ENCODE results near the gene CD2. TPM values are rescaled to one million over a fixed set of nuclear protein-coding genes. Genes with fewer than 3 reads are reported as not detected.
A peak's percentile ranks its signal among the peaks of the same experiment; 100 is the strongest.
"Not testable (repeated sequence)": the region's sequence is repeated elsewhere in the genome, so short reads cannot be mapped to it uniquely, and the experiment has no call there.

The CD2 gene
- total RNA-seq, 1 donor from 2014 or later, result not detected

DNA sequence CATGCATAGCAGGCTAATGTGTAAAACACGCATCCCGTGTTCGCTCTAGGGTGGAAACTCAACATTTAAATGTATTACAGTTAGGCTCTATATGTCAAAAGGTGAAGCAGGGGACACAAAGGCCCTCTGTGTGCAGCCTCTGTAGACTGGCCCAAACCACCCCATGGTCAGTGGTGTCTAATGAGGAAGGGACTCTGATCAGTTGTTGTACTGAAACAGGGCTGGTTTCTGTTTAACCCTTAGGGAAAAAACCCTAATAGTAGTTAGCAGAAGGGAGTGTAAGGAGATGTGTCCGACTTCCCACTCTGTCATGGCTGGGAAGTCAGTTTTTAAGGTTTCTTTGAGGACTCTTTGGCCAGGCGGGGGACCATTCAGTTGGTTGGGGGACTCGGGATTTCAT, 21.5 kb upstream of the CD2 start:
- DNase-seq, result no peak

DNA sequence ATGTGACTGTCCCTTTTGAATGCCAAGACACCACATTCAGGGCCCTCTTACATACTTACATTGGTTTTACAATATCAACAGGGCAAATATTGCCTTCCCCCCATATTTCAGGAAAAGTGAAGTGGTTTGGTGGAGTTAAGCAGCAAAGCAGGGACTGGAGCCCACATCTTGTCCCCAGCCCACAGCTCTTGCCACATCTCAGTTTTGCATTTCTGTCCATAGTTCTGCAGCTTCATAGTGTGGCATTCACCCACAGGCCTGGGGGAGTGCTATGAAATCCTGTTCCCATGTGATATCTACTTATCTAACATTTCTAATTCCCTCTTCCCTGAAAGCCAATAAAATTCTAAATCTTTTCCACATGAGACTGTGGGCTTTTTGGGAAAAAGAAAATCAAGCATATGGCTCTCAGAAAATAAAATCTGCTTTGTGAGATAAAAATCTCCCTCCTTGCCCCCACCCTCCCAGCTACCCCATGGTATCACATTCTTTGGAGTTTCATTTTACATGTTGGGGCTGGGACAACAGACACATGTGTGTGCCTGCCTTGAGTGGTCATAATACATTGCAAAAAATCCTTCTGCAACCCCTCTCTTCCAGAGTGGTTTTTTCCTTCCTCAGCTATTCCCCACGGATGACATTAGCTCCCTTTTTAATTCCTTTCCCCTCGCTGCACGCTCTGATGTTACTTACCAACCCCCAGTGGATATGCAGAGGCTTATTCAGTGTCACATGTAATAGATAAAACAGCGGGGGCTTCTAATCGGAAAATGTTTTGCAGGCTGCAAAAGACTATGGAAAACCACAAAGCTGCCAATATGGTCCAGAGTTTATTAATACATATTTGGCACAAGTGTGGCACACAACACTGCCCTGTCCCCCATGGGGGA, 20.5 kb upstream of the CD2 start:
- no peak for DNase-seq

DNA sequence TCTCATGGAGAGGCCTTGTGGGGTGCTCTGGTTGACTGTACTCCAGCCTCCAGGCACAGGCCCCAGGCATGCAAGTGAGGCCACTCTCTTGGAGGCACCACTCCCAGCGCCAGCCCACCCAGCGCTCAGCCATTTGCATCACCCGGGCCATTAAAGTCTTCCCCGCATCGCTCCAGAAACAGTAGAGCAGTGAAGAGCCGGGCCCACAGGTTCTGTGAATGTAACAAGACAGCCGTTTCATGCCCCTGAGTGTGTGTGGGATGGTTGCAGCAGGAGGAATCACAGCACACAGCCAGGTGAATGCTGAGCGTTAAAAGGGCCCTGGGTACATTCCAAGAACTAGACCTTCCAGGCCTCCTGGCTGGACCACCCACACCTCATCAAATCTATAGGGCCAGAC, 19.0 kb upstream of the CD2 start:
- DNase-seq, result no peak

DNA sequence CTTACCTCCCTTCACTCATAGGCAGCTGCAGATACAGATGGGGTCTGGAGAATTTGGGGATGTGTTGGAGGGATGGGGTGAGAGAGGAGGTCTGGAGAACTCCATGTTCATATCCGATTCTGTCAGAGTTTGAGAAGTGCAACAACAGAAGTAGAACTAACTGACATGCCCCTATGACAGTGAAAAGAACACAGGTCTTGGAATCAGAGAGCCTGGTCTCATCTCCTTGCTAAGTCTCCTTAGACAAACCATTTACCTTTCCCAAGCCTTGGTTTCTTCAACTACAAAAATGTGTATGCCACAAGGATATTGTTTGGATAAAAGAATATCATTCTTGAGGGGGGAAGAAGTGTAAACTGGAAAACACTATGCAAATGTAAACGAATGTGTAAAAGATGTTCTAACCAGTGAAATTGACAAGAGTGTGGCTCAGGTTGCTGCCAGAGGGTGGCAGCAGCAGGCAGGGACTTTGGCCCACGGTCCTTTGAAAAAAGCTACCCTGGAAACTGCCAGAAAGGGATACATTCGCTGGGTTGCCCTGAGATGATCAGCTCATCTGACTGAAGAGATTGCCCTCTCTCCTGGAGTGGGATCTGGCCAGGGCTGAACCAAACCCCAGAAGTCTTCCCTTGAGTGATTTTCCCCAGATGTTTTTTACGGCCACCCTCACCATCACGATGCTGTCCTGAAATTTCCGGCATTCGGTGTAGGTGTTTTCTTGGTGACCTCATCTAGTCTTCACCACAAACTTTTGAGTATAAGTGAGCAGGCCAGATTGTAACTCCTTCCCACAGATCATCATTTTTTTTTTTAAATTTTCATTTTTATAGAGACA, 17.0 kb upstream of the CD2 start:
- DNase-seq, result peak; percentile 74

DNA sequence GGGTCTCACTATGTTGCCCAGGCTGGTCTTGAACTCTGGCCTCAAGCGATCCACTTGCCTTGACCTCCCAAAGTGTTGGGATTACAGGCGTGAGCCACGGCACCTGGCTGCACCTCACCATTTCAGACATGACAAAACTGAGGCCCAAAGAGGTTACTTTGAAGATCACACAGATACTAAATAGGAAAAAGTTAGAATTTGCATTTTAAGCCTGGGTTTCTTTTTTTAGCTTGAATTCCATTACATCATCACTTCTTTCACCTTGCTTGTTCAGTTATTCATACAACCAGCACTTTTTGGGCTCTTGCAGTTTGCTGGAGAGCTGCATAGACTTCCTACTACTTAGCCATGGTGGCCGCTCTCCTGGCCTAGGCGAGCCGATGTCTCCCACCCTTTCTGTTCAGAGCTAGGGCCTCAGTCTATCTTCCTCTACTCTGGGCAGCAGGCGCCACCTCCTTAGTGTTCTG, 16.3 kb upstream of the CD2 start:
- DNase-seq, result no peak

DNA sequence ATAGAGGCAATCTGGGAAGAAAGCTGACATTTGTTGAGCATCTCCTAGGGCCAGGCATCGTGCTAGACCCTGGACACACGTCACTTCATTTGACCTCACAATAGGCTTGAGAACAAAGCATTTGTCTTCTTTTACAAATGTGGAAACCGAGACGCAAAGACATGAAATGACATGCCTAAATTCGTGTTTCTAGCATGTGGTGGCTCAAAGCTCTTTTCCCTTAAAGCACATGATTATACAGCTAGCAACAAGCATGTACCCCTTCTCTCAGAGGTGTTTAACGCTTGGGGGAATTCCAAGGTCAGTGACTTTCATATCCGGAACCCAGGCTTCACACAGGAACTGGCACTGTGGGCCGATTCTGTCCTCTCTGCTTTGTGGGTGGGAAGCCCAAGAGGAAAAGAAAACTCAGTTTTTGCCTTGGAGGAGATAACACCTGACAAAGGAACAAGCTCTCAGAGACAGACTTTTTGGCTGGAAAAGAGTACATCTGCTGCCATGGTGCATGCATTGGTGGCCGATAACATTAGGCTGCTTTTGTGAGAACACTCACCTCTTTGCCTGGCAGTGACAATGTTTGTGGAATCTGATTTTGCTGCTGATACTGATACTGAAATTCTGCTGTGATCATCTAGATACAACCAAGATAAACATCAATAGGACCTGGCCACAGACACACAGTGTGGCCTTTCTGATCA, 15.4 kb upstream of the CD2 start:
- DNase-seq, result no peak

DNA sequence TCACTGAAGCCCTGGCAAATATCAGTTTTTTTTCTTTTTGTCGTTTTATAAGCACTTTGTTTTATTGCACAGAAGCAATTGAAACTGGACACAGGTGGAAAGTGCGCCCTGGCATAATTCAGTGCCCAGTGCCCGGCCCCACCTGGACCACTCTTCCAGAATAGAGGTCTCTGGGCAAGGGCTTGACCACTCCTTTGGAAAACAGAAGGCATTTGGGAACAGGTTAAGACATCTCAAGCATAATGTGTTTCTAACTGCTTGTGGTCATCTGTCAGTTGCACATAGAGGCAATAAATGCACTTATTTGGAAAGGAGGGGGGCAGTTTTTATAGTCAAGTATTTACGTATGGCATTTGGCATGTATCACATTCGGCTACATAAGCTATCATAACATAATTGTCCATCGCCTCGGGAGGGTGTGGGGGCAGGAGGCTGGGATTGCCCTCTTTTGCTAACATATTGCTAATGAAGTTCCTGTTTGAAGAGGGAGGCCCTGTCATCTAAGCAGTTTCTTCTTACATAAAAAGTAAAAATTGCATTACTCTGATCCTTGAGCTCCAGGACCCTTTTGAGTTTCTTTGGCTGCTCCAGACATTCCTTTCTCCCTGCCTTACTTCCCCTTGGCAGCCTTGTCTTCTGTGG, 14.7 kb upstream of the CD2 start:
- no peak for DNase-seq

DNA sequence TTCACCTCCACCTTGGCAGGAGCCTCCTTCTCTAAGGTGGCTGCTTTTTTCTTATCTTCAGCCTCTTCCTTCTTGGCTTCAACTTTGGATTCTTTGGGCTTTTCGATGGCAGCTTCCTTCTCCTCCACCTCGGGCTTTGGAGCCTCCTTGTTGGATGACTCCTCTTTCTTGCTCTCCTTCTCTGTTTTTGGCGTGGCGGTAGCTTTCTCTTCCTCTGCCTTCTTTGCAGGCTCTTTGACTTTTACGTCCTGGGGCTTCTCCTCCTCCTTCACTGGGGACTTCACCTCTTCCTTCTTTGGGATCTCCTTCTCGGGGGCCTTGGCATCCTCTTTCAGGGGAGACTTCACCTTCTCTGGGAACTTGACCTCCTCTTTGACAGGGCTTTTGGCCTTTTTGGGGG, 13.9 kb upstream of the CD2 start:
- DNase-seq, result no peak

DNA sequence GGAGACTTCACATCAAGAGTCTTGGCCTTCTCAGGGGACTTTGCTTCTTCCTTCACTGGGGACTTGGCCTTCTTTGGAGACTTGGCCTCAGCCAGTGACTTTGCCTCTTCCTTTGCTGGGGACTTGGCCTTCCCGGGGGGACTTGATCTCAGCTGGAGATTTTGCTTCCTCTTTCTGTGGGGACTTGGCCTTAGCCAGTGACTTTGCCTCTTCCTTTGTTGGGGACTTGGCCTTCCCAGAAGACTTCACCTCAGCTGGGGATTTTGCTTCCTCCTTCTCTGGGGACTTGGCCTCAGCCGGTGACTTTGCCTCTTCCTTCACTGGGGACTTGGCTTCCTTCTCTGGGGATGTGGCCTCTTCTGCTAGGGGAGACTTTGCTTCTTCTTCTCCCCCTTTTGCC, 13.5 kb upstream of the CD2 start:
- no peak for DNase-seq

DNA sequence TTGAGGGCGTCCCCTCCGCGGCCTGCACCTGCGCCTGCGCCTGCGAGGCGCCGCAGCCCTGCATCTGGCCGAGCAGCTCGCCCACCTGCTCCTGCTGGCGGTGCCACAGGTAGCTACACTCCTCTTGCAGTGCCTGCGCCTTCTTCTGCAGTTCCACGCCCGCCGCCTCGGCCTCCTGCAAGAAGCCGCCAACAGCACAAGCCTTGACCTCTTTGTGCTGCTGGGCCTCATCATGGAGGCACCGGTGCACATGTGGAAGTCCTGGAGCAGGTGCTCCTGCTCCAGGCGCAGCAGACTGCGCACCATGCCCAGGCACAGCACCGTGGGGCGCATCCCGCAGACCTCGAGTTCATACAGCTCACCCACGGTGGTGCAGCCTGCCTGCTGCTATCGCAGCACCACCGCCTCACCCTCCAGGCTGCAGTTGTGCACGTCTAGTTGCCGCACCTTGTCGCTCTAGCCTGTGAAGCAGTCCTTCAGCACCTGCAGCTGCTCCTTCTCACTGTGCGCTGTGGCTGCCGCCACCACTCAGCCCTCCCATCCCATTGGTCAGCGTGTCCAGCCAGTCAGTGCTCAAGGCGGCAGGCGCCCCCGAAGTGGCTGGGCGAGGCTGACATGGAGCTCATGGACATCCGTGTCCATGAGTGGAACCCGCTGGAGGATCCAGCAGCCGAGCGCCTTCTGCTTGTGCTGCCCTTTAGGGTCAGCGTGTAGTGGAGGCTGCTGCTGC, 12.2 kb upstream of the CD2 start:
- no peak for DNase-seq

DNA sequence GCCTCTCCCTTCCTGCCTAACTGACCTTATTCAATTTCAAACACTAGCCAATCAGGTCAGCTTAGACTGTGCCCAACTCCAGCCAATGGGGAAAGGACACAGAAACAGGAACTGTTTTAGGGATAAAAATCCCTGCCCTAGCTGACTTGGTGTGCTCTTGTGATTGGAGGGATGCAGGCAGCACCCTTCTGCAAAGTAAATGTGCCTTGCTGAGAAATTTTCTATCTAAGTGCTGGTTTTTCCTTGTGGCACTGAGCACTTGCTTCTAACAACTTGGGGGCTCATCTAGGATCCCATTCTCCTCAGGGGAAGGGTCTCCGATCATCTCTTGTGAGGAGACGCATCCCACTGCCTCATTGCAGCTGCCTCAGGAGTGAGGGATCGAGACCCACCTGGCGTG, 10.7 kb upstream of the CD2 start:
- no peak for DNase-seq

DNA sequence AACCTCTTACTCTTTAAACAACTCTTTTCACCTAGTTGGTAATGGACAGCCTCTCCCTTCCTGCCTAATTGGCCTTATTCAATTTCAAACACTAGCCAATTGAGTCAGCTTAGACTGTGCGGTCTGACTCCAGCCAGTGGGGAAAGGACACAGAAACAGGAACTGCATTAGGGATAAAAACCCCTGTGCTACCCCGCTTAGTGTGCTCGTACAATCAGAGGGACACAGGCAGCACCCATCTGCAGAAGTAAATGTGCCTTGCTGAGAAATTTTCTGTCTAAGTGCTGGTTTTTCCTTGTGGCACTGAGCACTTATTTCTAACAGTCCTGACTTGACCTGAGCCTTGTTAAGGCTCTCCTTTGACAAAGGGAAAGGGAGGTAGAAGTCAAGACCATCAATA, 6.0 kb upstream of the CD2 start:
- no peak for DNase-seq

DNA sequence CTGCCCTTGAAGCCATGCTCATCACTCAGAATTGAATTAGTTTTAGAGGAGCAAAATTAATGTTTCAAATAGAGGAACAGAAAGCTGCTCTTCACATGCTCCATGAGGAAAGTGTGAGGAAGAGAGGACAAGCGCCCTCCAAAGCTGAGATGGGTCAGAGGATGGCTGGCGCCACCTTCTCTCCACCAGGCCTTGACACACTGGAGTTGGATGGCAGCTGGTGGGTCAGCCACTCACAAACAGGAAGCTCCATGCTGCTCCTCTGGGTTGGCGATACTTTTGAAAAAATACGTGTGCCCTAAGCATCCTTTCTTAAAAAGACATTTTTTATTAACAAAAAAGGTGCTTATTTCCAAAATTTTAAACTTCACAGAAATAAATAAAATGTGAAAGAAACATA, 3.1 kb upstream of the CD2 start:
- DNase-seq, result no peak

DNA sequence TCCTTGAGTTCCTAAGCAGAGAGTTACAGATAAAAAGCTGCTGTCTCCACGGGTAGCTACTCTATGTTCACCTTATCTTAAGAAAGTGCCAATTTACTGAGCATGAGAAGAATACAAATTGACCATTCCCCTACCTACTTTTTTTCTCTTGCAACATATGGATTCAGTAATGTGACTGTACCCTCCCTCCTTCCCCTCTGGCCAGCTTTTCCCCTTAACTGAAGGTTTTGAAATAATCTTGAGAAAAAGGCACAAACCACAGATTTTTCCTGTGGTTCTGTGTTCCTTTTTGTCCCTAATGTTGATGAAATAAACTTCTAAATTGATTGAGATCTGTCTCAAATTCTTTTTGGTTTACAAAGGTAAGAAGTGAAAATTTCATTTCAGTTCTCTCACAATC, 2.6 kb upstream of the CD2 start:
- no peak for DNase-seq

DNA sequence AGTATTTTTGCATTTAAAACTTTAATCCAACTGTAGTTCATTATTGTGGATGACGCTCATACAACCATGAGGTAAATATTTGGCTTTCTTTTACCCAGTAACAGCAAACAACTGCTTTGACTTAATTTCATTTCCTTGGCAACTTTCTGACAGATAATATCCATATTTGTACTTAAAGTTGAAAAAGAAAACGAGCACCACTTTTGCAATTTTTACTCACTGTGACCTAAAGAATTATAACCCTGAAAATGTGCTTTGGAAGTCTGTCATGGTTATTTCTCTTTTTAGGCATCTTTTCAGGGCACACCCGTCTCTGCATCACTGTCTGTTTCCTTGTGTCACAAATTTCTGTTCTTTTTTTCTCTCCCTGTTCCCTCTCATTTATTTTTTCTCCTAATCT, 918 bp upstream of the CD2 start:
- DNase-seq, result no peak

DNA sequence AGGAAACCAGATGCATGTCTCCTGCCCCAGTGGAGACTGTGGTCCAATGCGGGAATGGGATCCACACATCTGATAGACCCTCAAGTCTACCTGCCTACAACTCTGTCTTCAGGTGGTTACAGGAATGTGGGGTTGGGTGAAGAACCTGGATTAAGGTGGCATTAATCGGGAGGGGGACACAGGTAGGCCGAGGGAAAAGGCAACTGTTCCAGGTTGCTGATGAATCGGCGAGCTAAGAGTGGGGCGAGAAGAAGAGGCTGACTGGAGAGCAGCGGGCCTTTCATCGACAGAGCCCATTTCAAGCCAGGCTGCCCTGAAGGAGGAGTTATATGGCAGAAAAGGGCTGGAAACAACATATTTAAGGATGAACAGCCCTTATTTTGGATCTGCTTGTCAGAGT, 836 bp downstream of the CD2 start:
- no peak for DNase-seq

DNA sequence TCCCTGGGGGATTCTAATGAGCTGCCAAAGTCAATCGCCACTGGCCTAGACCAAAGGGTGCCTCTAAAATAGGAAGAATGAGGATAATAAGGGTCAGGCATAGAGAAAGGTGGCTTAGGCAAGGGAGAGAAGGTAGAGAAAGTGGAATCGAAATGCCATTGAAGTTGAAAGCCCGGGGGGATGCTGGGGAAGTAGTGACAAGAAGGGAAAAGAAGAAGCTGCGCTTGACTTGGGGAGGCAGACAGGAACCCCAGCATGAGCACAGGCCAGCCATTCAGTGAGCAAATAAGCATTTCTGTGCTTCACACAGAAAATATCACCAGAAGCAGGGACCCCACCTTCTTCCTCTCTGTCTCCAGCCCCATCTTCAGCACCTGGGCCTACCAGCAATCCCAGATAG, 1.5 kb downstream of the CD2 start:
- DNase-seq, result no peak

DNA sequence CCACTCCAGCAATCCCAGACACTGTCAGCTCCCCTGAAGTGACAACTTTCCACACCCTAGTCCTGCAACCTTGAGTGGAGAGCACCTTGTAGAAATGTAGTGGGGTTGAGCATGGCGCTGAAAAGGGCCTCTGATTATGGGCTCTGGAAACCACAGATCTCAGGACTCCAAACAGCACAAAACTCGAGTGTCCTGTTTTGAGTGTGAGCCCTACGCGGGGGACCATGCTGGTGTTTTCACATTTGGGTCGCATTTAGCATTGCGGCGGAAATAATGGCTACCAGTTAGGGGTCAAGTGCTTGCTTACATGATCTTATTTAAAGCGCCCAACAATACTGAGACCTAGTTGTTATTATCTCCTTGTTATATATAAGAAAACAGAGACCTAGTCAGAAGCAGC, 1.9 kb downstream of the CD2 start:
- DNase-seq, result not testable (repeated sequence)

DNA sequence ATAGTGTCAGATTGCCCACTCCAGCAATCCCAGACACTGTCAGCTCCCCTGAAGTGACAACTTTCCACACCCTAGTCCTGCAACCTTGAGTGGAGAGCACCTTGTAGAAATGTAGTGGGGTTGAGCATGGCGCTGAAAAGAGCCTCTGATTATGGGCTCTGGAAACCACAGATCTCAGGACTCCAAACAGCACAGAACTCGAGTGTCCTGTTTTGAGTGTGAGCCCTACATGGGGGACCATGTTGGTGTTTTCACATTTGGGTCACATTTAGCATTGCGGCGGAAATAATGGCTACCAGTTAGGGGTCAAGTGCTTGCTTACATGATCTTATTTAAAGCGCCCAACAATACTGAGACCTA, 4.2 kb downstream of the CD2 start:
- not testable (repeated sequence) for DNase-seq

DNA sequence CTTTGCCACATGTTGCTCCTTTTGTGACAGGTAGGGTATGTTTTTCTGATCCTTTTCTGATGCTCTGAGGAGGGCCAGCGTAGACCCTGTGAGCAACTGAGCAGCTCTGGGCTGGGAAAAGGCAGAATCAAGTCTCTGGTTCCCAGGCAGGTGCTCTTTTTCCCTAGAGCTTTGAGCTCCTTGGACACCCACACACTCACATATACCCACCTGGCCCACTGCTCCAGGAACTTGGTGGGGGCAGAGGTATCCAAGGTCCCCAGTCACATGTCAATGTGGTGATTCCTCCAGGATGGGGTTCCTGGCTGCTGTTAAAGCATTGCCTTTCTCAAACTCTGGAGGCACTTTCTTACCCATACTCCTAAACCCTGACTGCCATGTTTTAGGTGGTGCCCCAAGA, 5.4 kb downstream of the CD2 start:
- no peak for DNase-seq

DNA sequence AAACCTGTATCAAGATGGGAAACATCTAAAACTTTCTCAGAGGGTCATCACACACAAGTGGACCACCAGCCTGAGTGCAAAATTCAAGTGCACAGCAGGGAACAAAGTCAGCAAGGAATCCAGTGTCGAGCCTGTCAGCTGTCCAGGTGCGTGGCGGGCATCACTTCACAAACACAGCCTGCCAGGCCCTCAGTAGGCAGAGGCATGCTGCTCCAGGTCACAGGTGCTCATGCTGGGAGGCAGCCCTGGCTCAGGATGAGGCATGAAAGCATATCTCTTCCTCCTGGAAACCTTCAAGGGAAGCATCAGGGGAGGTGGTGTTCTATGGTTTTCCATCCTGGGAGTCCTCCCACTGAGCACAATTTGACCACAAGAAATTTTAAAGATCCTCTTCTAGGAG, 6.3 kb downstream of the CD2 start:
- DNase-seq, result no peak

DNA sequence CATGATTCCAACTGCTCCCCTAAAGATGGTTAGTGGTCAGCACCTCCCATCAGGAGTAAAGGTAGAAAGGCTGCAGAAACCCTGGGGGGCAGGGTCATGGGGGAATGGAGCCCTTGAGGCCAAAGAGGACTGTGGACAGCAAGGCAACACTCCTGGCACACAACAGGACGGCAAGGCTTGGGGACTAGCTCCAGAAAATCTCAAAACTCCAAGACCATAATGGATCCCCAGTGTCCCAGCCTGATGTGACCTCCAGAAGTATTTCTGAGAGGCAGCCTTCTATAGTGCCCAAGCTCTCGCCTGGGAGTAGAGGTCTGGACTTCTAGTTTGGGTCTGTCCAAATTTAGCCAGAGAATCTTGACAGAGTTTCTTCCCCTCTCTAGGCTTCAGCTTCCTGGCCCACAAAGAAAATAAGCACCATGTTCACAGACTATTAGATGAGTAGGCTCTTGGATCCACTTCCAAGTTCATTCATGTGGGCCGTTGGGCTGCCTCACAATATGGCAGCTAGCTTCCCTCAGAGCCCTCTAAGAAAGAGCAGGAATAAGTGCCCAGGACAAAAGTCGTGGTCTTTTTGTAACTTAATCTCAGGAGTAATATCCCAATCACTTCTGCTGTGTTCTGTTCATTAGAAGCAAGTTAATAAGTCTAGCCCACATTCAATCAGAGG, 6.9 kb downstream of the CD2 start:
- no peak for DNase-seq
